COLO668 (cell line): ENCODE results near the gene CCDC93.

Source experiments
- DNase-seq: peaks from one replicate; lab custom pipeline; 2025; ENCODE audit not compliant: unreplicated experiment; lab: John Stamatoyannopoulos, UW

Gene CCDC93

DNA sequence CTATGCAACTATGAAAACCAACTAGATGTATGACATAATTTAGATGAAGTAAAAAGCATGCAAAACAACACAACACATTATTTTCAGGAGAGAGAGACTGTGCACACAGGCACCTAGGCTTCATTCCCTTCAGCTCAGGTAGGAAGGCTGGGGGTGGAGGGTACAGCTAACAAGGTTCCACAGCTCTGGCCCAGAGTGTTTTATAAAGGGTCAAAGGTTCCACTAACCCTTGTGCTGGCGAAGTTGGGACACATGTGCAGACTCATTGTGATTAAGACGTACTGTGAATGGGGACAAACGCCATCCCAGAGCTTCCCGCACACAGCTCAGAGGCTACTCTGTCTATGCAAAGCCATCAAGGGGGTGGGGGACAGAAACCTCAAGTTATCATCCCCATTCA lies 19.1 kb downstream of the CCDC93 start:
- no peak for DNase-seq

DNA sequence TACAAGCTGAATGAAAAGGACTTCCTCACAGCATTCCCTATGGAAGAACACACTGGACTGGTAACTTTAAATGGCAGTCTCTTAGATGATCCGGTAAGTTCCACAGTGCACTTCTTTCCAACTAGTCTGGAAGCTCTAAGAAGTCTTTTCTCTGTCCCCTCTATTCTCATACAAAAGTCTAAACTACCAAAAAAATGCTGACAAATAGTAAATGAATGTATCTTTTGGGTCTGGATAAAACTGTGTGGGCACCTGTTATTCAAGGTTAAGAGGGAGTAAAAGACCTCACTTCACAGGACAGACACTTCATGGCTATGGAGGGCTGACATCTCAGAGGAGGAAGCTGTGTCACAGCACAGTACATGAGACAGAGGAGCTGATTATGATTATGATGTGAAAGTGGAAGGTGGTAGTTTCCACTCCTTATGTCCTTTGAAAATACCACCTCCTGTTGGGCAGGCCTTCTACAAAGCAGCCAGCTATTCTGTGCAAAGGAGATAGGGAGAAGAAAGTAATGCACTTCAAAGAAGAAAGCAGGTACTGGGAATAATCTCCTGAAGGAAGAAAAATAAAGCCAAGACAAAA lies 23.9 kb downstream of the CCDC93 start:
- DNase-seq, result no peak

DNA sequence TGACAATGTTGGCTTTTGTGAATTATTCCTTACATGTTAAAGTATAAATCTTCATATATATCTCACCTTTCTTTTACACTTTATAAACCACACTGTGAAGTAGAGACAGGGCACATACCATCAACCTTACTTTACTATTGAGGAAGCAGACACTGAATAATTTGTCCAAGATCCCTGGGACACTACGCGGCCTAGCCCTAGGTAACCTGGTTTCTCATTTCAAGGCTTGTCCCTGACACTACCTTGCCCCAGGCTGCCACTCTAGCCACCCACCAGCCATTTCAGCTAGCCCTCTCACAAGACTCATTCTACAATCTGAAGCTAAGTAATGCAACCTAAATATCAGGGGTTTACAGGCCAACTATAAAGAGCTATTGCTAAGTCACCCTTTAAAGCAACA lies 26.7 kb downstream of the CCDC93 start:
- DNase-seq, result no peak

DNA sequence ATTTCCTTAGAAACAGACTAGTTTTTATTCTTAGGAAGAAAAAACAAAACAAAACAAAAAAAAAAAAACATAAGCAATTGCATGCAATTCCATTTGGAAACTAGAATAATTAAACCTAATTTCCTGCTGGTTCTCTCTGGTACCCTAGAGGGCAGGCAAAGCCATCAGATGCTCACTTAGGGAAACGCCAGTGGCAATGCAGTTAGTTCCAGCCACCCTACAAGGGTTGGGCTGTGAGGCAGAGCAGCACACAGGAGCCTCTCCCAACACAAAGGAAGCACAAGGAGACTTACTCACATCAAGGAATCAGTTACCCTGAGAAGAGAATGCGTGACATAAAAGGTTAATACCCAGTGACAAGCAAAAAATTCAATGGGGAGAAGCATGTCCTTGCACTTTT lies 28.8 kb downstream of the CCDC93 start:
- DNase-seq, result no peak

DNA sequence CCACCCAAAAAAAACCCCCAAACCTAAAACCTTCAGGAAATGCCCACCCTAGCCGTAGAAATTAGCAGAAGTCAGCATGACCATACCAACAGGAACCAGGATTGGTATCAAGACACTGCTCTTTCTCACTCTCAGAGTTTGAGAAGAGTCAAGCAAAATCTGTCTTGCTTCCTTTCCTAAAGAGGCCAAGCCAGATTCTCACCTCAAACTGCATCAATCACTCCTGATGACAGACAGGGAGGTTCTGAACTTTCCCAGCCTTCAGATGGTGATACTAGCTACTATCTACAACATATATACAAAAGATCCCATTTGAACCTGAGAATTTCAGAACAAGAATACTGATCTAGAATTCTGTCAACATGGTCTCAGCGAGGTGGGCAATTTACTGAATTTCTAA lies 29.7 kb downstream of the CCDC93 start:
- DNase-seq, result no peak

DNA sequence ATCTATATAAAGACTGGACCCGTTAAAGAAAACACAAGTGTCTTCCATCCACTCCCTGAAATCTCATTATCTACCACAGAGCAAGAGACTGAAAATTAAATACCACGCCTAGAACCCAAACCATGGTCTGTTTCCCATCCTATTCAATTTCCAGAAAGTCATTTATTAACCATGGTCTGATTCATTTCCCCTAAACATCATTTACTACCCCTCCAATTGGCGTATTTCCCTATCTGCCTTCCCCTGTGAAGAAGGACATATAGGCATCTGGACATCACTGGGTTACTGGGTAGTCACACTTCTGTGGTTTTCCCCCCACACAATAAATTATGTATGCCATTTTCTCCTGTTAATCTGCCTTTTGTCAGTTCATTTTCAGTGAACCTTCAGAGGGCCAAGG lies 30.8 kb downstream of the CCDC93 start:
- DNase-seq, result no peak

DNA sequence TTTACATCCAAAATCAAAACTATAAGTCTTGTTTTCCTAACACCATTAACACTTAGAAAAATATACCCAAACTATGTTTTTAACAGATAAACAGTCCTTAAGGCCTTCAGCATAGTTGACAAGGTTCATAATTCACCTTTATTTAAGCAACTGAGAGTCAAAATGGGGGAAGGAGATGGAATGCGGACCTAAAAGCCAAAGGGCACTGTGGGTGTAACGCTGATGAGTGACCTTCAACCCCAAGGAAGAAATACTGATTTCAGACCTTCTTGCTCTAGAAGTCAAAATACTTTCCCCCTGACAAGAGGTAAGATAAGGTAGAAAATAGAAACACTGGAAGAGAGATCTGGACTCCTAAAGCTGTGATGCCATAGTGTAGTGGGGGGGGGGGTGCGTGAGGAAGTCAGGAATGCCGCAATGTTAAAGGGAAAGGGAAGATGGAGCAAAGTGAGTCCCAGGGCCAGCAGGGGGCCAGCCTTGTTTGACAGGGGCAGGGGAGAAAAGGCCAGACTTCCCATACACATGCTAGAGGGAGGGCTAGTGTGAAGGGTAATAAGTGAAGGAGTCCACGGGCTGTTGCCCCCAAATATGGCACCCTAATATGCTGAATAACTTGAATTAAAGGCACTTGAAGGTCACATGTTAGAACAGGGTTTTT lies 31.4 kb downstream of the CCDC93 start:
- DNase-seq, result no peak

DNA sequence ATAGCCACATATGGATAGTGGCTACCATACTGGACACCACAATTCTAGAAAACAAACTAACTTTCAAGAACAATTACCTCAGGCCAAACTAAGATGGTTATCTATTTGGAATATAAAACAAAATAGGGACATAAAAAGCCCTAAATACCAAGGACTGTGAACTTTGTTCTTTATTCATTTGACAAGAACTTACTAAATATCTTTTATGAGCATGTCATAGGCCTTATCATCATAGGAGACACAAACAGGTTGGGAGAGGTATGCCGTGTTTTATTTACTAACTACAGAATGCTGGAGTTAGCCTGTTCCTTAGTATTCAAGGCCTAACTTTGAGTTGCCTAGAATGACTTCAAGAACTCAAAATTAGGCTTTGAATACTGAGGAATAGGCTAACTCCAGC lies 32.1 kb downstream of the CCDC93 start:
- DNase-seq, result no peak

DNA sequence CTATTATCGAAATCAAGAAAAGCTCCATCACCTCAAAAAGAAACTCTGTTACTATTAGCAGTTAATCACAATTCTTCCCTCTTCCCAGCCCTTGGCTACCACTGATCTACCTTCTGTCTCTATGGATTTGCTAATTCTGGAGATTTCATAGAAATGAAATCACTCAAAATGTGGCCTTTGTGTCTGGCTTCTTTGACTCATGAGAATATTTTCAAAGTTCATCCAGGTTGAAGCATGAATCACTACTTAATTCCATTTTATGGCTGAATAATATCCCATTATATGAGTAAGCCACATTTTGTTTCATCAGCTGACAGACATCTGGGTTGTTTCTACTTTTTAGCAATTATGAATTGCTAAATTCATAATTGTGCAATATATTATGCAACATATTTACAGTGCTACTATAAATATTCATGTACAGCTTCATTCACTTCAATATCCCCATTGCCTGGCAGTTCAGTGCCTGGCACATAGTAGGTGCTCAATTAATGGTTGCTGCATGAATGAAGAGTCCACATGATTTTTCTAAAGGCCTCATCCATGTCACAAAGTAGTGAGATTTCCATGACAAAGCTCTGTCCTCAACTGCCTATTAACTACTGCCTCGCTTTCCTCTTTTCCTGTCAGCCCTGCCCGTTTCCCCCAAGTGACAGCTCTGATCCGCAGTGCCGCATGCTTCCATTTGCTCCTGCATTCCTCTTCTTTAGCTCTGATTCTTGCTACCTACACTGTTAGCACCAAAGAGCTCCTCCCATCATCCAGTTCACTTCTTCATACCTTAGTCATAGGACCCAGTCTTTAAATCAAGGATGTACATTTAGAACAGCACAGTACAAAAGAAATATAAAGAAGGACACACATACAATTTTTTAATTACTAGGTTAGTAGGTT lies 32.8 kb downstream of the CCDC93 start:
- DNase-seq, result no peak

DNA sequence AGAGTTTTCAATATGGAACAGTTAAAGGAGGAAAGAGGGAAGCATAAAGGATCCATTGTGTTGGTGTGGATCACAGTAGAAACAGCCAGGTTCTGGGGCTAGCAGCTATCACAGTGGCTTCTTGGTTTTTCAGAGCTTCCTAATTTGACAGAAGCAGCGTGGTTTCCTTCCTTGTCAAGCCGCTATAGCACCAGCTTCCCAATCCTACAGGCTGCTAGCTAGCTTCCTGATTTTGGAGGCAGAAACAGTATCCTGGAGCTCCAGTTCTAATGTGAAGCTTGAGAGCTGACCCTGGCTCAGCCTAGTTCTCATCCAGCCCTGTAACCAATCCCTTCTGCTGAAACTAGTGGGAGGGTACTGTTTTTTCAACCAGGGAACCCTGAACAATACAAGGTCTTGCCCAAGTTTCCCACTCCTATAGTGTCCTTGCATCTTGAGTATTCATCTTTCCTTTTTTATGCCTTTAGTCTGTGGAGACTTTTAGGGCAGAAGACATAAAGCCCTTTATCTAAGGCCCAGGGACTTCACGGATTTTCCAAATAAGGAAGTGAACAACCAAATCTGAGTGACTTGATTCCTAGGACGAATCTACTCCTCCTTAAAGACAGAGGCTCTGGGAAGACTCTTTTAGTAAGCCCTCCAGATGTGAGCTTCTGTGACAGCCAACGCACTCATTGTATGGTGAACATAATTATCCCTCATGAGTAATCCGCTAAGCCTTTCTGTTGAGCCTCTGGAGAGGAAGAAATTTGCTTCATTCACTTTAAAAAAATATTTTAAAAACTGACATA lies 33.8 kb downstream of the CCDC93 start:
- DNase-seq, result no peak

DNA sequence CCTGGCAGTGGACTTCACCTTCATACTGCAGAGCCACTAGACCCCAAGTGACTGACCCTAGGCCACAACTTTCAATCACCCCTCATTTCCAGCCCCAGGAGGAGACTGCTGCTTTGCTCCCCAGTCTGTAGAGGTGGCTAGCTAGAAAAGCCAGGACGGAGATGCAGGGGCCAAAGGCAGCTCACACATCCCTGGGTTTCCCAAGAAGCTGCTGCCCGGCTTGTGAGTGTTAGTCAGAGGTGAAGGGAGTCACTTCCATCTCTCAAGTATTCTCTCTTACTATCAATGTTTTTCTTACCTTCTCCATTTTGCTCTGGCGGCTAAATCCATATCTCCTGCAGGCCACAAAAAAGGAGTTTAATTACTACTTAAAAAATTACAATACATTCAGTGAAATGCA lies 36.2 kb downstream of the CCDC93 start:
- no peak for DNase-seq

DNA sequence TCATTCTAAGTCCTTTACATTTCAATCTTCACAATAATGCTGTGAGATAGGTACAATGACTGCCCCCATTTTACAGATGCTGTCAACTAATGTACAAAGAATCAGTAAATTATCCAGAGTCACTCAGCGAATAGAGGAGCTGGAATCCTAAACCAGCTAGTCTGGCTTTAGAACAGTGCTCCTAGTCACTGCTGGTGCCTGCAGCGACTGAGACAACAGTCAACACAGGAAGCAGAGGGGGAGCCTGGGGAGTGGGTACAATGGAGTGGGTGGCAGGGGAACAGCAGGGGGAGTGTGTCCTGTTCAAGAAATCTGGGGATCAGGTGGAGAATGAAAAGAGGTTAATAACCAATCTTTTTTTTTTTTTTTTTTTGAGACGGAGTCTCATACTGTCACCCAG lies 37.3 kb downstream of the CCDC93 start:
- no peak for DNase-seq

DNA sequence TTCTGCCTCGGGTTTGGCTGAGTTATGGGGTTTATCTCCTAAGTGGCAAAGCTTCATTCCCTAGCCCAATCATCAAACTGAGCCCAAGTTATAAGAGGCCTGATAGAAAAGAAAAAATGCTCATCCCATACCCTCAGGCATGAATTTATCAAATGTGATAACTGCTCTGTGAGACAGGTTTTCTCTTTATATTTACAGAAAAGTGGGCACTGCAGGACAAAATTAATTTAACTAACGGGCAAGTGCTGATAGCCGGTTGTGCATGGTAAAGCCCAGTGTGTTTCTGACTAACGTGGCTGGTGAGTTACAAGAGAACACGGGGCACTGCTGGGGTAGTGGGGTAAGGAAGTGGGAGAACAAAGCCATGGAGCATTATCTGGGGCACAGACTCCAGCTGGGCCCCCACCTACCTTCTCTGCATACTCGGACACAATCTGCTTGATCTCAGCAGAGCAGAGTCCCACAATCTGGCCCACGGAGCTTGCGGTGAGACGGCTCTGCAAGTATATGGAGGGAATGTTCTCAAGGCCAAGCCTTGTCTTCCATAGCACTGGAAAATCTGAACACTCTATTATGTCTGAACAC lies 40.3 kb downstream of the CCDC93 start:
- no peak for DNase-seq

DNA sequence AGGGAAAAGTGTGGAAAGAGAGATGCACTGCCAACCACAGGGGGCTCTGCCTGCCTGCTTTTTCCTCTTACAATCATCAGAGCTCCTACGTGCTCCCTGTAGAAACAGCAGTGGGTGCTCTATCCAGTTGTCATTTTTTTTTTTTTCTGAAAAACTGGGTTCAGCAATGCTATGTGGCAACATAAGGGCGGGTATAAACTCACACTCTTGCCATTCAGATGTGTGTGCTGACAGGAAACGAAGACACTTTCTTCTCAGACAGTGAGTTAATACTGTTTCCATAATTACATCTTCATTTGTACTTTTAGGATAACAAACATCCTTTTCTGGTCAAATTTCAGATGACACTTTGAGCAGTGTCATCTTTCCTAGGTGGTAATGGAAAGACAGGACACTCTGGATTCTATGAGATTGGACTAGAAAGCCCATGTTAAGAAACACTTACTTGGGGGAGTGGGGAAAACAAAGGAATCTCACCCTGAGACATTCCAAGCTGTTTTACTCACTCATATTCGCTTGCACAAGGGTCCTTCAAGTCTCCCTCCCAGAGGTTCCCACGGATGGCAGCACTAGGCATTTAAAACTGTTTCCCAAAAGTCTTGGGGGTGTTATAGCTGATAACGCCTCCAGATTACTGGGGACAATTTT lies 41.3 kb downstream of the CCDC93 start:
- DNase-seq, result no peak

DNA sequence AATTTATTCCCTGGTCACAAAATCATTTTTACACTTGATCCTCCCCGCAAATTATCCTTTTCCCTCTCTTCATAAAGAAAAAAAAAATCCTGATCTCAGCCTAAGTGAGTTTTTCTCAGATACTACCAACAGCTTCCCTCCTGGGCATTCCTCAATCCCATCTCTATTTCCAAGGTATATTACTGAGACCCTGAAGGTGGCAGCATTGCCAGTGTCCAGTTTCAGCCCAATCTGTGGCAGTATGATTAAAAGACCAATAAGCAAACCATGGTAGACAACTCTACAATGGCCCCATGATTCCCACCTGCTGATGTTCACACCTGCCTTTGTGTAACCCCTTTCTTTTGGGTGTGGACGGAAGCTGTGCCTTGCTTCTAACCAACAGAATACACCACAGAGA lies 45.1 kb downstream of the CCDC93 start:
- DNase-seq, result no peak

DNA sequence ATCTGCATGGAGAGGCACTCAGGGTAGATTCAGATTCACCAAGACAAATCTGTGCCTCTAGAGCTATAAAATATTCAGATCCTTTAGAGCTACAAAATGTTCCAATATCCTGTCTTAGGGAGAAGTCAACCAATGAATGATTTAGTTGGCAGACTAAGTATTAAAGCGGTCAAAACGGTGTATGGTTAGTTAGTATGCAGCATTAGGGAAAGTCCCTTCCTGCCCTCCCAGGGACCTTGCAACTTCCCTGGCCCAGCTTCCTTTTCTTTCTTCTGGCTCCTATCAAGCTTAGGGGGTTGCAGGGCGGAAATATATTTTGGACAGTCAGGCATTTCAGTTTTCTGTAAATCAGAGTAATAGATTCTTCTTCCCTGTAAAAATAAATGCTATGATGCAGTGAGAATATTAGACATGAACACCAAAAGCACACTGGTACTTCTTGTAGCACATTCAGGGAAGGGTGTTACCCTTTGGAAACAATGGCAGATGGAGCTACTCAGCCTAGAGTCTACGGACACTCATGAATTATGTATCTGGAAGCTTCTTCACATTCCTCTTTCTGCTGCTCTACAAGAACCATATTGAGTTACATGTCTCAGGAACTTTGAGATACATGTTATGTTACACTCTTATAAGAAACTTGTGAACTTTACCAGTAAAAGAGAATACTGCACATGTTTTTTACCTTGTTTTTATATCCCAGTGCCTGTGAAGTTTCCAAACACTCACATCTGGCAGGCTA lies 45.7 kb downstream of the CCDC93 start:
- DNase-seq, result no peak

DNA sequence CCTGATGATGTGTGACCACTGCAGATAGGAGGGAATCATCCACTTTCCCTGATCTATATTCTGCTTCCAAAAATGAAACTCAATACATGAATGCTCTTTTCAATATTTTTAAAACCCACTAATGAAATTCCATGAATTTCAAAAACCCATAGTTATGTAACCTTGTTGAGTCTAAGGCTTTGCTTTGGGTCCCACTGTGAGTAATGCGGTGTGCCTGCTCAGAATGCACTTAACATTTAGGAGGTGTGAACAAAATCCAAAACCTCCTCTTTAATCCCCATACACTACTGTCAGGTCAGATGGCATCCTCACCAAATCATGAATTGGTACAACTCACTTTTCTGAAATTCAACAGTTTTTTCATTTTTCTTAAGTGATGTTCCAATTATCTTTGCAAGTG lies 50.4 kb downstream of the CCDC93 start:
- no peak for DNase-seq

DNA sequence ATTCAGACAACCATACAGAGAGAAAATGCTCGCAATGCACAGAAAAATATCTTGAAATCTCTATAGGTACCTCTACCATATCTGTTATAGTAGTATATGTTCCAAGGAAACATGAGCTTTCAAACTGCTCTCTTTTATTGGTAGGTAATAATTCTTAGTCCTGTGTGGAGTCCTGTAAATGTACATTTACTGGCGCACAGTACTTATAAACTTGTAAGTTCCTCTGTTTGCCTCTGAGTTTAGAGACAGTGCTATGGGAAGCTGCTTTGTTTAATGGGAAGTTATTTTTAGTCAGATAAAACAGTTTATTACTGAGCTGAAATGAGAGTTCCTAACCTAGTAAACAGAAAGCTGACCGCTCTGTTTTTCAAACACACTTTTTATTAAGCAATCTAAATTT lies 52.7 kb downstream of the CCDC93 start:
- no peak for DNase-seq

DNA sequence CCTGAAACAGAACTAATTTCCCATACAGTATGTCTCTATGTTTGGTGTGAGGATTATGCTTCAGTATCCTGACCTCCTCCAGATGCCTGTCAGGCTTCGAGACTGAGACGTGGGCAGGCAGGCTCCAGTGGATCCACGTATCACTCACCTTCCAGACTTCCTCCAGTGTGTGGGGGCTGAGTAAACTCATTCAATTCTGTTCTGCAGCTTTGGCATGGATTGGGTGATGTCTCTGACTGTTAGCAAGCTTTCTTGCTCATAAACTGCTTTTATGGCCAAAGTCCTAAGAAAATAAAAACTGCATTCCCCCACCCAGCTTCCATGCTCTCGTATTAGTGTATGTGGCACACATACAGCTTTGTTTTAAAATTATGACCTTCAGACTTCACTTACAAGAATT lies 53.6 kb downstream of the CCDC93 start:
- no peak for DNase-seq

DNA sequence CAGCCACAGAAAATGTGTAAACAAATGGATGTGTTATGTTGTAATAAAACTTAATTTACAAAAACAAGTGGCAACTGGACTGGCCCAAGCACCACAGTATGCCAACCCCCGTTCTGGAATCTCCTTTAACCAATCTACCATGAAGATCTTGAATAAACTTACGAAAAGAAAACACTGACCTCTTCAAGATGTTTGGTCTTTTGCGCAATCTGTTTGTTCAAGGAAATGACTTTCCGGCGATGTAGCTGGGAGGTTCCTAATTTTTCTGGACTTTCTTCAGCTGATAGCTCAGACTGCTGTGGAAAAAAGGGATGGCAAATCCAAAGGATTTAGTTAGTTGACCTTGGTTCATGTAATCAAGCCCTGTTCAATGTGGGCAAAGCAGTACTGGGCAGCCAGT lies 55.7 kb downstream of the CCDC93 start:
- DNase-seq, result no peak
